ENCODE measurements around the gene TSPAN31.

DNA sequence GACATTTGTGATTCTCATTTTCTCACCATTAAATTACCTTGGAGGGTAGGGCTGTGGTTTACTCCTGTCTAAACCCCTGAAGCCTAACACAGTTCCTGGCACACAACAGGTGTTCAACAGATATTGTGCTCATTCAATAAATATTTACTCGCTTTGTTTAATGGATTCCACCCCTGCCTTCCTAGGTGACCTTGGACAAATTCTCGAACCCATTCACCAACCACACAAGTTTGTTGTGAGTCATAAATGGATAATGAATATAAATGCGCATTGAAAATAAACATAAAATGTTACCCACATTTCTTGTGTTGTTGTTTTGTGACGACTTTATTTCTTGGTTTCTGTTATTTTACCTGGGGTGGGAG is 37.4 kb downstream of the TSPAN31 start:
- TF ChIP-seq, protein P1, sequence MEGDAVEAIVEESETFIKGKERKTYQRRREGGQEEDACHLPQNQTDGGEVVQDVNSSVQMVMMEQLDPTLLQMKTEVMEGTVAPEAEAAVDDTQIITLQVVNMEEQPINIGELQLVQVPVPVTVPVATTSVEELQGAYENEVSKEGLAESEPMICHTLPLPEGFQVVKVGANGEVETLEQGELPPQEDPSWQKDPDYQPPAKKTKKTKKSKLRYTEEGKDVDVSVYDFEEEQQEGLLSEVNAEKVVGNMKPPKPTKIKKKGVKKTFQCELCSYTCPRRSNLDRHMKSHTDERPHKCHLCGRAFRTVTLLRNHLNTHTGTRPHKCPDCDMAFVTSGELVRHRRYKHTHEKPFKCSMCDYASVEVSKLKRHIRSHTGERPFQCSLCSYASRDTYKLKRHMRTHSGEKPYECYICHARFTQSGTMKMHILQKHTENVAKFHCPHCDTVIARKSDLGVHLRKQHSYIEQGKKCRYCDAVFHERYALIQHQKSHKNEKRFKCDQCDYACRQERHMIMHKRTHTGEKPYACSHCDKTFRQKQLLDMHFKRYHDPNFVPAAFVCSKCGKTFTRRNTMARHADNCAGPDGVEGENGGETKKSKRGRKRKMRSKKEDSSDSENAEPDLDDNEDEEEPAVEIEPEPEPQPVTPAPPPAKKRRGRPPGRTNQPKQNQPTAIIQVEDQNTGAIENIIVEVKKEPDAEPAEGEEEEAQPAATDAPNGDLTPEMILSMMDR (IDR thresholded peaks at IDR 0.05) = no peak
- TF ChIP-seq POLR2A (IDR thresholded peaks at IDR 0.05) = no peak

All from uterus (tissue), 2 donors.